ENCODE results near the gene RALA.

RALA gene

DNA sequence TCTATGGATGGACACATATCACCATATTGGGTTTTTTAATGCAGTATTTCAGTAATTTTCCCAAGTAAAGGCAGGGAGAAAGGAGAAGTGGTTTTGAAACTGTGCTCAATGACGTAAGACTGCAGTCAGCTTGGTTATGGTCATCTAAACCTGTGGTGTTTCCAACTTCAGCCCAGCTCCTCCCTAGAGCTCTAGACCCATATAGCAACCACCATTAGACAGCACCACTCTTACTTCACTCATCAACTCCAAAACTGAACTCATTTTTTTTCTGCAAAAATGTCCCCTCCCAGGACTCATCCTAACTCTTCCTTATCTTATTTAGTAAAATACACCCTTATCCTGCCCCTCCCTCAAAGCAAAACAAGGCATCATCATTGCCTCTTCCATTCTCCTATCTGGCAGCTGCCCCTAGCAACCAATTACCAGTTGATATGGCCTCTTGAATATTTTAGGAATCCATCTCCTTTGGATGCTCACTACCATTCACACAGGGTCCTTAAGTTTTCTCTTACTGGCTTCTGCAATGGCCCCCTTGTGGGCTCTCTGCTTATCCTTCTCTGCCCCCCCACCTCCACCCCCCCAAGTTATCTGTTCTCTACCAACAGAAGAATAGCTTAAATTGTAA is 1.5 kb upstream of the RALA start:
- no peaks in the 10 kb centered on the region for H3K36me3 ChIP-seq (ENCODE audit: insufficient read depth, low read length)
- H3K9me3 ChIP-seq (ENCODE audit: control insufficient read depth, insufficient read depth, low read length) = no peaks in the 10 kb centered on the region
- peaks cover 9% of the 10 kb centered on the region; the same call in 1 of the 2 replicates for H3K4me1 ChIP-seq (ENCODE audit: insufficient read depth, low read length)
- H3K9ac ChIP-seq (ENCODE audit: low read depth, low read length) = no peak overlapping the region

DNA sequence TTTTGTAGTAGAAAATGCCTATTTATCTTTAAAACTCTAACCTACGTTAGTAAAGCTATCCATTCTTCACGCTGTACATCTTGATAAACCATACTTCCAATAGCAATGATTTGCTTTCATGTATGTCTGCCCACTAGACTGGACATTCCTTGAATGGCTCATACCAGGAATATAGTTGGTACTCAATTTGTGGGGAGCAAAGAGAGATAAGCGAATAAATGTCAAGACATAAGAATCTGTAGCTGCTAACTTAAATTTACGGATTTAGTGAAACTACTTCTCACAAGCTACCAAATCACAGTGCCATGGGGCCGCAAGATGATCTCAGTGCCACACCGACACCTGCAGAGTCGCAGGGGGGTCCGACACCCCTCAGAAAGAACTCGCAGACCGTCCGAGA is 763 bp upstream of the RALA start:
- no peaks in the 10 kb centered on the region for H3K36me3 ChIP-seq (ENCODE audit: insufficient read depth, low read length)
- H3K9me3 ChIP-seq (ENCODE audit: control insufficient read depth, insufficient read depth, low read length) = no peaks in the 10 kb centered on the region
- peak overlapping the region; percentile 66 for H3K9ac ChIP-seq (ENCODE audit: low read depth, low read length)
- peaks cover 14% of the 10 kb centered on the region; the same call in 1 of the 2 replicates for H3K4me1 ChIP-seq (ENCODE audit: insufficient read depth, low read length)

DNA sequence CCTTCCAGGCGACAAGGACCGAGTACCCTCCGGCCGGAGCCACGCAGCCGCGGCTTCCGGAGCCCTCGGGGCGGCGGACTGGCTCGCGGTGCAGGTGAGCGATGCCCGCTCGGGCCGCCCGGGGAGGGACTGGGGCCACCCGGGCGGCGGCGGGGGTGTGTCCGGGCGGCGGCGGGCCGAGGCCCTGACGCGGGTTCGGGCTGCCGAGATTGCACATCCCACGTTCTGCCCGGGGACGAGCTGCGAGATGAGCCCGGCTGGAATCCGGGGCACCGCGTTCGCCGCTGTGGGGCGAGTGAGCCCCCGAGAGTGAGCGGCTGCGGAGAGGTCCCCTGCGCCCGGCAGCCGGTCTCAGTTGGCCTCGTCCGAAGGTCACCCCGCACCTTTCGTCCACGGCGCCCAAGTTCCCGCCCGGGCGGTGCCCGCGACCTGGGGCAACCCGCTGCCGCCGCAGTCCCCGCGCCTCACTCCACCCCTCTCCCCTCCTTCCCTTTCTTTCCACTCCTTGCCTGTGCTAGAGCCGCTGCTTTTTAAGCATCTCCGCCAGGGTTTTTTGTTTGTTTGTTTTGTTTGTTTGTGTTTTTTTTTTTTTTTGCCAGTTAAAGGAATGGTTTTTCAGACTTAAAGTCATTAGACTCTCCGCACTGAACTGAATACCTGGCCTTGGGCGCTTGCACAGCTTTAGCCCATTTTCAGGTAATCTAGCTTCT is 515 bp downstream of the RALA start:
- Histone ChIP-seq H3K9me3 (ENCODE audit: control insufficient read depth, insufficient read depth, low read length) (no peaks in the 10 kb centered on the region), H3K4me1 (ENCODE audit: insufficient read depth, low read length) (peaks cover 20% of the 10 kb centered on the region; the same call in 1 of the 2 replicates), H3K9ac (ENCODE audit: low read depth, low read length) (peak overlapping the region; percentile 66), H3K36me3 (ENCODE audit: insufficient read depth, low read length) (no peaks in the 10 kb centered on the region)

DNA sequence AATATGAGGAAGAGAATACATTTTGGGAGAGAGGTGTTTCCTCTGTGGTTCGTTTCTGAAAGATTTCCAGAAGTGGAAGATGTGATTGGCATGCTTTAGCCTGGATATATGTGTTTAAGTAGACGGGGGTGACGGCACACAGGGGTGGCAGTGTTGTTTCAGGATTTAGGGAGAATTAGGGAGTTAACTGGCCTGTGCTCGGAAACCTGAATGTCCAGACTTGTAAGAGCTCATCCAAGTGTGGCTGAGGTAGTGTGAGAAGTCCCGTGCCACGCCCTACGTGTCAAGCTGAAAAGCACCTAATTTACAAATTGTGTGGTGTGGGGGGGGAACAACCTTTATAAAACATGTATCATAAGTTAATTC is 1.1 kb downstream of the RALA start:
- Histone ChIP-seq H3K9ac (ENCODE audit: low read depth, low read length) (peak overlapping the region; percentile 66), H3K4me1 (ENCODE audit: insufficient read depth, low read length) (peaks cover 20% of the 10 kb centered on the region; the same call in 1 of the 2 replicates), H3K9me3 (ENCODE audit: control insufficient read depth, insufficient read depth, low read length) (no peaks in the 10 kb centered on the region), H3K36me3 (ENCODE audit: insufficient read depth, low read length) (no peaks in the 10 kb centered on the region)

DNA sequence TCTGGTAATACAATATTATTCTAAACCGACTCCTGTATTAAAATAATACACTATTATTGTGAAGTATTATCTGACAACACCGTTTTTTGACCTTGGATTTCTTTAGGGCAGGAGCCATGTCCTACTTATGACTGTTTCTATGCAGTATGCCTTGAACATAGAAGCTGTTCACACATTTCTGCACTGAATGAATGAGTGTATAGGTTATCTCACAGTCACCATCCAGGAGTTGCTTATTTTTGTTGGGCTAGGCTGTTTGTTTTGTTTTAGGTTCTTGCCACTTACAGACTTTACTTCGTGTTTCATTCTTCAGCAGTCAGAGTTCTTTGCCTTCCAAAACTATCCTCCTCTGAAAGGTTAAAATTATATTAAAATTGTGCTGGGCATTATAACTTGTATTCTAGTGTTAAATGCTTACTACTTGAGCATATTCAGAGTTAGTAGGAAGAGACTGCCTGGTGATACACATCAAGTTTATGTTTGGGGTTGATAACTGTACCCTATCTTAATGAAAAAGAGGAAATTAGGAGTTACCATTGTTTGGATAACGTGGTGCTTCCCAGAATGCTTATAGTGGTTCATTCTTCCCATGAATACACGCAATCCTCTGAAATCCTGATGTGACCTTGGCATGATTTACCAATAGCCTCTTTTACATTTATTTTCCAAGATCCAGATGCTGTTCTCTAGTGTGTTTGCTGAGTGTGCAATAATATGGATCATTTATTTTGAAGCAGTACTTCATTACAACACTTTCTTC is 1.7 kb downstream of the RALA start:
- H3K9ac ChIP-seq (ENCODE audit: low read depth, low read length) = peak overlapping the region; percentile 66
- H3K4me1 ChIP-seq (ENCODE audit: insufficient read depth, low read length) = peaks cover 20% of the 10 kb centered on the region; the same call in 1 of the 2 replicates

DNA sequence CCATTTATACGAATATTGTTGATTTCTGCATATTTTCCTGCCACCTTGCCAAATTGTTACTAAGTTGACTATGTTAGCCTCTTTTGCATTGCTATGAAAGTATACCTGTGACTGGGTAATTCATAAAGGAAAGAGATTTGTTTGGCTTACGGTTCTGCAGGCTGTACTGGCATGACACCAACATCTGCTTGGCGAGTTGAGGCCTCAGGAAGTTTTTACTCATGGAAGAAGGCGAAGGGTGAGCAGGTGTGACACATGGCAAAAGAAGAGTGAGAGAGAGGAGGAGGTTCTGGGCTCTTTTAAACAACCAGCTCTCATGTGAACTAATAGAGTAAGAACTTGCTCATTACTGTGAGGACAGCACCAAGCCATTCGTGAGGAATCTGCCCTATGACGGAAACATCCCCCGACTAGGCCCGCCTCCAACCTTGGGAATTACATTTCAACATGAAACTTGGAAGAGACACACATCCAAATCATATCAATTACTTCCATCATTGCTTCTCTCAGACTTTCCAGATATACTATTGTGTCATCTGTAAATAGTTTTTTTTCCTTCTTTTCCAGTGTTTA is 8.4 kb downstream of the RALA start:
- Histone ChIP-seq H3K36me3 (ENCODE audit: insufficient read depth, low read length) (peaks cover 3% of the 10 kb centered on the region), H3K9me3 (ENCODE audit: control insufficient read depth, insufficient read depth, low read length) (no peaks in the 10 kb centered on the region), H3K9ac (ENCODE audit: low read depth, low read length) (no peak overlapping the region), H3K4me1 (ENCODE audit: insufficient read depth, low read length) (peaks cover 17% of the 10 kb centered on the region; the same call in 1 of the 2 replicates)

More for the DNA sequence above, 1.7 kb downstream of the RALA start:
- H3K36me3 ChIP-seq (ENCODE audit: insufficient read depth, low read length) = no peaks in the 10 kb centered on the region
- H3K9me3 ChIP-seq (ENCODE audit: control insufficient read depth, insufficient read depth, low read length) = no peaks in the 10 kb centered on the region

DNA sequence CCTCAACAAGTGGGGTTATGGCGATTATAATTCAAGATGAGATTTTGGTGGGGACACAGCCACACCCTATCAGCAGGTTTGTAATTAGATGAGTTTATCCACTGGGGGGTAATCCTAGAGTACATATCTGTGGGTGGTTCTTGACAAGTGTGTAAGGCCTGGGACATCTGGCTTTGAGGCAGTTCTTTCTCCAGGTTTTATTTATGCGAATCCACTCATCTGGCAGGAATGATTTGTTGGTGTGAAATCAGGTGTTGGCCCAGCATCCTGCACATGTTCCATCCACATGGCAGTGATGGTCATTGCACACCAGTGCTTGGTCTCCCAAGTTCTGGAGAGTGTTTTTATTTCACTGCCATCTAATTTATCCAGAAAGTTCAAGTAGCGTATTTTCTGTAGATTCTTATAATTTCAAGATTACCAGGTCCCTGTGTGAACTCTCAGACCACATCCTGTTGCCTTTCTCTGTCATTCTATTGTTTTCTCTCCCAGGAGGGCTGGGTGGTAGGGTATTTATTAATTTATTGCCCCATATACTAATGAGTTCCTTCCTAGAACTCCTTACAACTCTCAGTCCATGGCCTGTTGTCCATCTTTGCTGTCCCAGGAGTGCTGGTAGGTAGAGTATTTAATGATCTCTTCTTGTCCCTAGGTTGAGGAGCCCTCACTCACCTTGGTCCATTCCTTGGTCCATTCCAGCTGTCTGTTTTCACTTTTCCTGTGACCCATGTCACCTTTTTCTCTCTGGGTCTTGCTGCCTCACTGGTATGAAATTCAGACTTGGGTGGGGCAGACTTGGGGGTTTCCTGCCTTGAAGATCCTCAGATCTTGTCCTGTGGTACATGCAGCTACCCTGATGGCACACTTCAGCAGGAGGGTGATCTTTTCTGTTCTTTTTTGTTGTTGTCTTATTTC is 10.4 kb downstream of the RALA start:
- Histone ChIP-seq H3K9ac (ENCODE audit: low read depth, low read length) (no peak overlapping the region), H3K4me1 (ENCODE audit: insufficient read depth, low read length) (0 out of 2 replicates have a peak, but pooled peaks cover 6% of the 10 kb centered on the region), H3K36me3 (ENCODE audit: insufficient read depth, low read length) (peaks cover 3% of the 10 kb centered on the region), H3K9me3 (ENCODE audit: control insufficient read depth, insufficient read depth, low read length) (no peaks in the 10 kb centered on the region)

DNA sequence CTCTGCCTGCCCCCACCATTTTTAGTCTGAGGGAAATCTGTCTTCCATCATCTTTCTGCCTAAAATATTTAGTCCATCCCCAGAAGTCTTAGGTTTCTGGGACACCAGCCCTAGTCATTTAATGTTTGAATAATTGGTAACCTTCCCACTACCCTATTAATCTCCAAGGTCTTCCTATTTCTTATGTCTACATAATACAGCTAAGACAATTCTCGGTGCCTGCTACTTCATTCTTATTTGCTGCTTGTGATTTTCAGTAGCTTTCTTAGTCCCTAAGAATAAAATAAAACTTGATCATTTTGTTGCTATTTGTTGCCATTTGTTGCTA is 11.1 kb downstream of the RALA start:
- Histone ChIP-seq H3K9ac (ENCODE audit: low read depth, low read length) (no peak overlapping the region), H3K9me3 (ENCODE audit: control insufficient read depth, insufficient read depth, low read length) (no peaks in the 10 kb centered on the region), H3K36me3 (ENCODE audit: insufficient read depth, low read length) (peaks cover 3% of the 10 kb centered on the region), H3K4me1 (ENCODE audit: insufficient read depth, low read length) (0 out of 2 replicates have a peak, but pooled peaks cover 6% of the 10 kb centered on the region)

DNA sequence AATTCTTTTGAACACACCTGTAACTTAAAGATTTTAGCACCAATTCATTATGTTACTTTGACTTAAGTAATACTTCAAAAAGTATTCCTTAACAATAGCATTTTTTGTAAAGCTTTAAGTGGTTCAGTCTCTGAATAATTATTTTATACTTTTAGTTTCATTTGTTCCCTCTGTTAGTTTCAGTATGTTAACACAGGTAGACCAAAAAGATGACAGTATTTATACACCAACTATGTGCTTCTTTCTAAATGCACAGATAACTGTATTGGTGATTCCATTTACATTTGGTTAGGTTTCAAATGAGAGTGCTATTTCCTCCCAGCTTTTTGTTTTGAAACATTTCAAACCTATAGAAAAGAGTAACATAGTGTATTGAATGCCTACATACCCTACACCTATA is 14.0 kb downstream of the RALA start:
- peaks cover under 1% of the 10 kb centered on the region for H3K36me3 ChIP-seq (ENCODE audit: insufficient read depth, low read length)

DNA sequence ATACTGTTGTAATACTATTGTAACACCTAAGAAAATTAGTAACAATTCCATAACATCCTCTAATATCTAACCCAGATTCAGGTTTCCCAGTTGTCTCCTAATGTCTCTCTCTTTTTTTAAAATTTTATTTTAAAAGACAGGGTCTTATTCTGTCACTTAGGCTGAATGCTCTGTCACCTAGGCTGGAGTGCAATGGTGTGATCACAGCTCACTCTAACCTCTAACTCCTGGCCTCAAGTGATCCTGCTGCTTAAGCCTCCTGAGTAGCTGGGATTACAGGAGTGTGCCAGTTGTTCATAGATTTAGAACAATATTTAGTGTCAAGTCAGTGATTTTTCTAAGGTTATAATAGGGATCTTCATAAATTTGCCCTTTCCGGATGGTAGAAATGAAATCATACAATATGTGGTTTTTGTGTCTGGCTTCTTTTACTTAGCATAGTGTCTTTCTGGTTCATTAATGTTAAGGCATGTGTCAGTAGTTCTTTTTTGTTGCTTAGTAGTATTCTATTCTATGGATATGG is 14.7 kb downstream of the RALA start:
- Histone ChIP-seq H3K36me3 (ENCODE audit: insufficient read depth, low read length) (no peaks in the 10 kb centered on the region; the same call in 1 of the 2 replicates), H3K9ac (ENCODE audit: low read depth, low read length) (no peak overlapping the region)

More for the DNA sequence above, 14.0 kb downstream of the RALA start:
- H3K9me3 ChIP-seq (ENCODE audit: control insufficient read depth, insufficient read depth, low read length) = no peaks in the 10 kb centered on the region
- H3K9ac ChIP-seq (ENCODE audit: low read depth, low read length) = no peak overlapping the region
- H3K4me1 ChIP-seq (ENCODE audit: insufficient read depth, low read length) = peaks cover 8% of the 10 kb centered on the region

DNA sequence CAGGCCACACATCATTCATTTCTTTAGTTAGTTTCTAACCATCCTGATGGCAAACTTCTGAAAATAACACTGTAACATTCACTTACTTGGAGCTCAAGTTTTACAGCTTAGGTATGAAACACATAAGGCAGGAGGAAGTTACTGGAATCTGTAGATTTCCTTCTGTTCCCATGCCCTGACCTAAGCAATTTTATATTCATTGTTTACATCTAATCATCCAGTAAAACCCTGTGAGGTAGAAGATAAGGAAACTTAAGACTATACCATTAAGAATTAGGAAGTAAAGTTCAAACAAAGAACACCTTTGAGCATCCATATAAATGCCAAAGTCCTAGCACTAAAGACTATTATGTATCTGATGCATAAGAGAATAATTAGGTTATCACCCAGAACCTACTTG is 19.5 kb downstream of the RALA start:
- peaks cover 9% of the 10 kb centered on the region for H3K4me1 ChIP-seq (ENCODE audit: insufficient read depth, low read length)
- H3K9me3 ChIP-seq (ENCODE audit: control insufficient read depth, insufficient read depth, low read length) = no peaks in the 10 kb centered on the region
- no peak overlapping the region for H3K9ac ChIP-seq (ENCODE audit: low read depth, low read length)
- 0 out of 2 replicates have a peak, but pooled peaks cover 3% of the 10 kb centered on the region for H3K36me3 ChIP-seq (ENCODE audit: insufficient read depth, low read length)

More for the DNA sequence above, 14.7 kb downstream of the RALA start:
- Histone ChIP-seq H3K4me1 (ENCODE audit: insufficient read depth, low read length) (peaks cover 9% of the 10 kb centered on the region), H3K9me3 (ENCODE audit: control insufficient read depth, insufficient read depth, low read length) (no peaks in the 10 kb centered on the region)

DNA sequence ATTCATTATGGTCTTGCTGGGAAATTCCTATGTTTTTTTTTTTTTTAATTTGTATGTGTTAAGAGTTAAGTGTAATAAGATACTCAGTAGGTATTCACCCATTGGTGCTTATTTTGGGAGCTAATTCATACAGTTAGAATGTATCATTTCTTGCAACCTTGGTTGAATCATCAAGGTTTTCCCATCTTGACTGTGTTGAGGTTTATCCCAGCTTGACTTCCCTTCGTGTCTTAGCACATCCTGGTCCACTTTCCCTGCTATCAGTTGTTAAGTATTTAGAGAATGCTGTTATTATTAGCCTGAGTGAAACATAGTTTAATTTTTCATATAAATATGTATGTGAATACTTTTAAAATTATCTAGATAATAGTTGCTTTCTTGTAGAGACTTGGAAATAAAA is 20.8 kb downstream of the RALA start:
- no peak overlapping the region for H3K9ac ChIP-seq (ENCODE audit: low read depth, low read length)
- H3K4me1 ChIP-seq (ENCODE audit: insufficient read depth, low read length) = peaks cover 9% of the 10 kb centered on the region
- H3K36me3 ChIP-seq (ENCODE audit: insufficient read depth, low read length) = 0 out of 2 replicates have a peak, but pooled peaks cover 3% of the 10 kb centered on the region
- H3K9me3 ChIP-seq (ENCODE audit: control insufficient read depth, insufficient read depth, low read length) = no peaks in the 10 kb centered on the region
